NCI-H2171 treated with DMSO at 0.1 percent for 48 hours (cell line): Measurements from ENCODE around the gene NLRP7.
A peak's percentile ranks its signal among the peaks of the same experiment; 100 is the strongest.
"Not testable (repeated sequence)": the region's sequence is repeated elsewhere in the genome, so short reads cannot be mapped to it uniquely, and the experiment has no call there.

Source experiments
- DNase-seq: peaks from one replicate; lab custom pipeline; 2025; lab: John Stamatoyannopoulos, UW

Gene NLRP7

DNA sequence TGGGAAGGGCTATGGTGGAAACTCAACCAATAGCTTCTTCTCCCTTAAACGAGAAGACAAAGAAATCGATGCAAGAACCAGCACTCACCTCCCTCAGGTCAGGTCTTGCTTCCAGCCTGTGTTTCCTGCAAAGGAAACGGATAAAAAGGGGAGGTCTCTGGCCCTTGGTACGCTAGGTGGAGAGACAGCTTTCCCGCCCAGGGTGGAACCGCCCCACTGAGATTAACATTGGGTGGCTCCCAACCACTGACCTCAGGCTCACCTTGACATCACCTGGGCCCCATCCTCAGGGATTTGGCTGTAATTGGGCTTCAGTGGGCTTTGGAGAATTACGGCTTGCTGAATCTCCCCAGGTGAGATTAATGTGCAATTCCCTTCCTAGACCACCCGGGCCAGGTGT, at the start of gene NLRP7:
Gene NLRP7 (minus strand): TSS at position 150 of the 400 bp plus-strand sequence.
- DNase-seq: no peak

DNA sequence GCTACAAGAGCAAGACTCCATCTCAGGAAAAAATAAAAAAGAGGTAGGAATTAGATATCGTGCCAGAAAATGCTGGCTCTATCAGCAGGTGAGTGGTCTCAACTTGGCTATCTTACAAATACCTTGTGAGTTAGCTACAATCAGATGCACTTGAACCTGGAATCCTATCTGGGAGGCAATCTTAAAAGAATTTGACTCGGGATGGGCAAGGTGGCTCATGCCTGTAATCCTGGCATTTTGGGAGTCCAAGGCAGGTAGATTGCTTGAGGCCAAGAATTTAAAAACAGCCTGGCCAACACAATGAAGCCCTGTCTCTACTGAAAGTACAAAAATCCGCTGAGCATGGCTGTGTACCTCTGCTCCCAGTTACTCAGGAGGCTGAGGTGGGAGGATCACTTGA, 48.2 kb upstream of the NLRP7 start:
- DNase-seq: no peak

GRCh38 chr19:54989531-54989930, 42.2 kb upstream of the NLRP7 start:
- not testable (repeated sequence) for DNase-seq

DNA sequence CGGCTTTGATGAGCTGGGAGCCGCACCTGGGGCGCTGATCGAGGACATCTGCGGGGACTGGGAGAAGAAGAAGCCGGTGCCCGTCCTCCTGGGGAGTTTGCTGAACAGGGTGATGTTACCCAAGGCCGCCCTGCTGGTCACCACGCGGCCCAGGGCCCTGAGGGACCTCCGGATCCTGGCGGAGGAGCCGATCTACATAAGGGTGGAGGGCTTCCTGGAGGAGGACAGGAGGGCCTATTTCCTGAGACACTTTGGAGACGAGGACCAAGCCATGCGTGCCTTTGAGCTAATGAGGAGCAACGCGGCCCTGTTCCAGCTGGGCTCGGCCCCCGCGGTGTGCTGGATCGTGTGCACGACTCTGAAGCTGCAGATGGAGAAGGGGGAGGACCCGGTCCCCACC, 35.2 kb upstream of the NLRP7 start:
- DNase-seq: not testable (repeated sequence)

GRCh38 chr19:54973229-54974090, 26.1 kb upstream of the NLRP7 start:
- DNase-seq: not testable (repeated sequence)

- not testable (repeated sequence) for DNase-seq
Measured at GRCh38 chr19:54971446-54971845, 24.1 kb upstream of the NLRP7 start.

- no peak for DNase-seq
Measured at GRCh38 chr19:54969647-54970046, 22.3 kb upstream of the NLRP7 start.

DNA sequence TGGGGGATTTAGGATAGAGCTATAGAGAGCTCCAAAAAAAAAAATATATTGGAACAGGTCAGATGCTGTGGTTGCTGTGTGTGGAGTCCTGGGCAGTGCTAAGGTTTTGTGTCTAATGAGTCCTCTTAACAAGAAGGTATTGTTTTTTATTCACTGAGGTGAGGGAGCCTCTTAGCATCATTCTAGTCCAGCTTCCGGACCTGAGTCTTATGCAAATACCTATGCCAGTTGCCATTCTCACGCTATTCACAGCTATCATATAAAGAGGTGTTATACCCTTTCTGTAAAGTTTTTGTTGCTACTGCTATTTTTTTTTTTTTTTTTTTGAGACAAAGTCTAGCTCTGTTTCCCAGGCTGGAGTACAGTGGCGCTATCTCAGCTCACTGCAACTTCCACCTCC, 20.3 kb upstream of the NLRP7 start:
- no peak for DNase-seq

- peak; percentile 39 for DNase-seq
Measured at GRCh38 chr19:54965055-54965454, 17.7 kb upstream of the NLRP7 start.

DNA sequence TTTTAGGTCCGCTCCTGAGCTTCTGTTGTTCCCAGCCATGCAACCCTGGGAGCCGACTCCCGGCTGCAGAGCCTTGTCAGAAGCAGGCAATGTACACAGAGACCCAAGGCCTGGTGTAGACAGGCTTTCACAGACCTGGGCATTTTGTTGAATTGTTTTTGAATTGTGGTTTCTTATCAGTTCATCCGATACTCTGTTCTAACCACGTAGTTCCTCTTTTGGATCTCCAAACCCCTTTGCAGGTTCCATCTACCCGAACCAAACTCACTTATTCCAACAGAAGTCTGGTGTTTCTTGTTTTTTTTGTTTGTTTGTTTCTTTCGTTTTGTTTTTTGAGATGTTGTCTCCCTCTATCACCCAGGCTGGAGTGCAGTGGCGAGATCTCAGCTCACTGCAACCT, 12.5 kb upstream of the NLRP7 start:
- no peak for DNase-seq

- no peak for DNase-seq
Measured at GRCh38 chr19:54955376-54955775, 8.0 kb upstream of the NLRP7 start.

DNA sequence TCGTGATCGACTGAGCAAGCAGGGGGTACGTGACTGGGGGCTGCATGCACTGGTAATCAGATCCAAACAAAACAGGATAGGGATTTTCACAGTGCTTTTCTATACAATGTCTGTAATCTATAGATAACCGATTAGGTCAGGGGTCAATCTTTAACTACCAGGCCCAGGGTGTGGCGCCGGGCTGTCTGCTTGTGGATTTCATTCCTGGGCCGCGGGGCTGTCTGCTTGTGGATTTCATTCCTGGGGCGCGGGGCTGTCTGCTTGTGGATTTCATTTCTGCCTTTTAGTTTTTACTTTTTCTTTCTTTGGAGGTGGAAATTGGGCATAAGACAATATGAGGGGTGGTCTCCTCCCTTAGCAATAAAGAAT, 6.0 kb upstream of the NLRP7 start:
- DNase-seq: not testable (repeated sequence)

DNA sequence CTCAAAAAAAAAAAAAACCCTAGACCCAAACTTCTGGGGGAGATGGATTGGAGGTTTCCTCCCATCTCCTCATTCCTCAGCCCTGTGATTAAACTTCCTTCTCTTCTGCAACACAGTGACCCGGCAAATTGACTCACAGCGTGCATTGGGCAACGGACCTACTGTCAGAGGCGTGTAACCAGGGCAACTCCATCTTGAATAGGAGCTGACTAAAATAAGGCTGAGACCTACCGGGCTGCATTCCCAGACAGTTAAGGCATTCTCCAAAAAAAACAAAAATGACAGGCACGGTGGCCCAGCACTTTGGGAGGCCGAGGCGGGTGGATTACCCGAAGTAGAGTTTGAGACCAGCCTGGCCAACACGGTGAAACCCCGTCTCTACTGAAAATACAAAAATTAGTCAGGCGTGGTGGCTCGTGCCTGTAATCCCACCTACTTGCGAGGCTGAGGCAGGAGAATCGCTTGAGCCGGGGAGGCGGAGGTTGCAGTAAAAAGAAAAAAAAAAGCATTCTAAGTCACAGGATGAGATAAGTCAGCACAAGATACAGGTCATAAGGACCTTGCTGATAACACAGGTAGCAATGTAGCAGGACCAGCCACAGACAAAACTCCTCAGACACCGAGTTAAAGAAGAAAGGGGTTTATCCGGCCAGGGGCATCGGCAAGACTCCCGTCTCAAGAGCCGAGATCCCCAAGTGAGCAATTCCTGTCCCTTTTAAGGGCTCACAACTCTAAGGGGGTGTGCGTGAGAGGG, 5.4 kb upstream of the NLRP7 start:
- no peak for DNase-seq

GRCh38 chr19:54950580-54950979, 3.2 kb upstream of the NLRP7 start:
- not testable (repeated sequence) for DNase-seq

- no peak for DNase-seq
Measured at GRCh38 chr19:54949412-54949811, 2.1 kb upstream of the NLRP7 start.

DNA sequence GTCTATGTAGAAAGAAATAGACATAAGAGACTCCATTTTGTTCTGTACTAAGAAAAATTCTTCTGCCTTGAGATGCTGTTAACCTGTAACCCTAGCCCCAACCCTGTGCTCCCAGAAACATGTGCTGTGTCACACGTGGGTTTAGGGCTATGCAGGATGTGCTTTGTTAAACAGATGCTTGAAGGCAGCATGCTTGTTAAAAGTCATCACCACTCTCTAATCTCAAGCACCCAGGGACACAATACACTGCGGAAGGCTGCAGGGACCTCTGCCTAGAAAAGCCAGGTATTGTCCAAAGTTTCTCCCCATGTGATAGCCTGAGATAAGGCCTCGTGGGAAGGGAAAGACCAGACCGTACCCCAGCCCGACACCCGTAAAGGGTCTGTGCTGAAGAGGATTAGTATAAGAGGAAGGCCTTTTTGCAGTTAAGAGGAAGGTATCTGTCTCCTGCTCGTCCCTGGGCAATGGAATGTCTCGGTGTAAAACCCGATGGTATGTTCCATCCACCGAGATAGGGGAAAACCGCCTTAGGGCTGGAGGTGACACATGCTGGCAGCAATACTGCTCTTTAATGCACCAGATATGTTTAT, 3.5 kb downstream of the NLRP7 start:
- not testable (repeated sequence) for DNase-seq

GRCh38 chr19:54939538-54939937, 7.8 kb downstream of the NLRP7 start:
- DNase-seq: not testable (repeated sequence)

- no peak for DNase-seq
Measured at GRCh38 chr19:54938906-54939305, 8.4 kb downstream of the NLRP7 start.

DNA sequence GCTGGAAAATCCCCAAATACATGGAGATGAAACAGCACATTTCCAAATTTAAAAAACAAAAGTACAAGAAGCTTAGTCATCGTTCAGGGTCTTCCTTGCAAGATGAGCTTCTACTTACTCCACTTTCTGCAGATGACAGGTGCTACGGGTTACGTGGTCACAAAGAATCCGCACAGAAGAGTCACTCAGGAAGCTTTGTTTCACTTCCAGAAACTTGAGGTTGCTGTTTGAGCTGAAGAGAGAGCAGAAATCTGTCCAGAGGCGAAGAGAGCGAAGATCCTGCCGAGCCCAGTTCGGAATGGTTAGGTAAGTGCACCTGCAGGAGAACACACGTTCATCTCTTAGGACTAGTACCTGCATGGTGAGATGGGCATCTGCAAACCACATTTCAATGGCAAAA, 9.4 kb downstream of the NLRP7 start:
- DNase-seq: no peak

DNA sequence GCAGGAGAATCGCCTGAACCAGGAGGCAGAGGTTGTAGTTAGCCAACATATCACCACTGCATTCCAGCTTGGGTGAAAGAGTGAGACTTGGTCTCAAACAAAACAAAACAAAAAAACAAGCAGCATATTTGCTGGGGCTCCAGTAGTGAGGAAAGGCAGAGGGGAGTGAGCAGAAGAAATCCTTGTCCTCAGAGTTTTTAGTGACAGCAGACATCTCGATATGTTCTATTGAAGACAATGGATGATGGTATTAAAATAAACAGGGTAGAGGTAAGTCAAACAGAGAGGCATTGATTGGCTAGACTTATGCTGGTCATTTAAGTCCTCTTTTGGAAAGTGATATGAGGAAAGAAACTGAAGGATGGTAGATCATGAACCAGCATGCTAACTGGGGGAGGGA, 19.0 kb downstream of the NLRP7 start:
- DNase-seq: peak; percentile 15

GRCh38 chr19:54923276-54923675, 24.1 kb downstream of the NLRP7 start:
- DNase-seq: no peak

DNA sequence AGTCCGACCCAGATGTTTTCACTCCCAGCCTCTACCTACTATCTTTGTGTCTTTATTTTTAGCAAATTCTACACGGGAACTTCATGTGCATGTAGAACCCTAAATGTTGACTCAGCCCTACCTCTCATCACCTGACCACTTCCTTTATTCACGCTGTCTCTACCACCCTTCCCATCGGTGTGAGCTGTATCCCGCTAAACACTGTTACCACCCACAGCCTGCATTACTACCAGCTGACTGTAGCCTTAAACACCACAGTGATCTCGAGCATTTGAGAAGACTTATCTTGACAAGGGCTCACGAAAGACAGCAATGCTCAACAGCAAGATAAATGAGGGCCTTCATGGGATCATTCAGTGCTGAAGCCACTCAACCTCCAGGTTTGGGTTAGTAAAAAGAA, 26.2 kb downstream of the NLRP7 start:
- DNase-seq: no peak
